ENCODE results near the gene EFR3B. TPM values are rescaled to one million over a fixed set of nuclear protein-coding genes. Genes with fewer than 3 reads are reported as not detected.

Gene EFR3B
- total RNA-seq, 1 donor from 2014 or later: 1.5 TPM

DNA sequence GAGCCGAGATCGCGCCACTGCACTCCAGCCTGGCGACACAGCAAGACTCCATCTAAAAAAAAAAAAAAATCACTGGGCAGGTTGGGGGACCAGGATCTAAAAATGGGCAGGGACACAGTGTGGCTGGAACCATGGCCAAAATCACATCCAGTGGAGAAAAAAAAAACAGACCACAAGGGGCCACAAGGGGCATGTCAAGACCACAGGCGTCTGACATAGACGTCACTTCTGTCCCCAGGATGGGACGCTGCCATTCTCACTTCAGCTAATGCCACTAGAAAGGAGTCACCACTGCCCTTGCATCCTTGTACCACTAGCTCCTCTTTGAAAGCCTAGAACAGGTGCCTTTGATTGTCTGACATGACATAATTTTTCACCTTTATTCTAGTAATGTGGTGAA lies 129.0 kb downstream of the EFR3B start:
- H3K9me3 ChIP-seq: no peaks in the 10 kb centered on the region
- peaks cover 14% of the 10 kb centered on the region for H3K4me1 ChIP-seq
- H3K27ac ChIP-seq: no peak overlapping the region
- peaks cover 4% of the 10 kb centered on the region for H3K27me3 ChIP-seq
- intact Hi-C loops (cut with DNase I): no loop called here
- H3K36me3 ChIP-seq: no peaks in the 10 kb centered on the region
- TF ChIP-seq POLR2AphosphoS5 (IDR thresholded peaks at IDR 0.05; ENCODE audit: insufficient read depth in 1 of 2, low read depth in 1 of 2) (no peak), POLR2A (IDR thresholded peaks at IDR 0.05) (no peak)
- TF ChIP-seq, protein P1, sequence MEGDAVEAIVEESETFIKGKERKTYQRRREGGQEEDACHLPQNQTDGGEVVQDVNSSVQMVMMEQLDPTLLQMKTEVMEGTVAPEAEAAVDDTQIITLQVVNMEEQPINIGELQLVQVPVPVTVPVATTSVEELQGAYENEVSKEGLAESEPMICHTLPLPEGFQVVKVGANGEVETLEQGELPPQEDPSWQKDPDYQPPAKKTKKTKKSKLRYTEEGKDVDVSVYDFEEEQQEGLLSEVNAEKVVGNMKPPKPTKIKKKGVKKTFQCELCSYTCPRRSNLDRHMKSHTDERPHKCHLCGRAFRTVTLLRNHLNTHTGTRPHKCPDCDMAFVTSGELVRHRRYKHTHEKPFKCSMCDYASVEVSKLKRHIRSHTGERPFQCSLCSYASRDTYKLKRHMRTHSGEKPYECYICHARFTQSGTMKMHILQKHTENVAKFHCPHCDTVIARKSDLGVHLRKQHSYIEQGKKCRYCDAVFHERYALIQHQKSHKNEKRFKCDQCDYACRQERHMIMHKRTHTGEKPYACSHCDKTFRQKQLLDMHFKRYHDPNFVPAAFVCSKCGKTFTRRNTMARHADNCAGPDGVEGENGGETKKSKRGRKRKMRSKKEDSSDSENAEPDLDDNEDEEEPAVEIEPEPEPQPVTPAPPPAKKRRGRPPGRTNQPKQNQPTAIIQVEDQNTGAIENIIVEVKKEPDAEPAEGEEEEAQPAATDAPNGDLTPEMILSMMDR (IDR thresholded peaks at IDR 0.05): no peak
- H3K4me3 ChIP-seq: no peak overlapping the region
- no peak for DNase-seq (ENCODE audit: extremely low spot score in 2 of 2)

DNA sequence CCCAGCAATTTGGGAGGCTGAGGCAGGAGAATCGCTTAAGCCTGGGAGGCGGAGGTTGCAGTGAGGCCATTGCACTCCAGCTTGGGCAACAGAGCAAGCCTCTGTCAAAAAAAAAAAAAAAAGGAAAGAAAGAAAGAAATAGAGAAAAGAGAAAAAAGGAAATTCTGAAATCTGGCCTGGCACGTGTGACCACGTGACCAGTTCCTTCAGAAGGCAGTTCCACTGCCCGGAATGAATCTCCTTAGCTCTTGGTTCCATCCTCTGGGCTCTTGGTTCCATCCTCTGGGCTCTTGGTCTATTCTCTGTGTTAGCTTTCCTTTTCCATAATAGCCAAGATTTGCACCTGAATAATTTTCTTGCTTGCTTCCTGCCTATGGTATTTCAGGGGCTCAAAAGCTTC lies 131.8 kb downstream of the EFR3B start:
- no peak overlapping the region for H3K27ac ChIP-seq
- no peak for DNase-seq (ENCODE audit: extremely low spot score in 2 of 2)
- no peaks in the 10 kb centered on the region for H3K9me3 ChIP-seq
- H3K27me3 ChIP-seq: peaks cover 4% of the 10 kb centered on the region
- H3K36me3 ChIP-seq: no peaks in the 10 kb centered on the region
- H3K4me1 ChIP-seq: peaks cover 3% of the 10 kb centered on the region
- intact Hi-C loops (cut with DNase I): no loop called here
- H3K4me3 ChIP-seq: no peak overlapping the region
- TF ChIP-seq, protein P1 (IDR thresholded peaks at IDR 0.05): no peak
- TF ChIP-seq POLR2A (IDR thresholded peaks at IDR 0.05): no peak
- TF ChIP-seq POLR2AphosphoS5 (IDR thresholded peaks at IDR 0.05; ENCODE audit: insufficient read depth in 1 of 2, low read depth in 1 of 2): no peak

DNA sequence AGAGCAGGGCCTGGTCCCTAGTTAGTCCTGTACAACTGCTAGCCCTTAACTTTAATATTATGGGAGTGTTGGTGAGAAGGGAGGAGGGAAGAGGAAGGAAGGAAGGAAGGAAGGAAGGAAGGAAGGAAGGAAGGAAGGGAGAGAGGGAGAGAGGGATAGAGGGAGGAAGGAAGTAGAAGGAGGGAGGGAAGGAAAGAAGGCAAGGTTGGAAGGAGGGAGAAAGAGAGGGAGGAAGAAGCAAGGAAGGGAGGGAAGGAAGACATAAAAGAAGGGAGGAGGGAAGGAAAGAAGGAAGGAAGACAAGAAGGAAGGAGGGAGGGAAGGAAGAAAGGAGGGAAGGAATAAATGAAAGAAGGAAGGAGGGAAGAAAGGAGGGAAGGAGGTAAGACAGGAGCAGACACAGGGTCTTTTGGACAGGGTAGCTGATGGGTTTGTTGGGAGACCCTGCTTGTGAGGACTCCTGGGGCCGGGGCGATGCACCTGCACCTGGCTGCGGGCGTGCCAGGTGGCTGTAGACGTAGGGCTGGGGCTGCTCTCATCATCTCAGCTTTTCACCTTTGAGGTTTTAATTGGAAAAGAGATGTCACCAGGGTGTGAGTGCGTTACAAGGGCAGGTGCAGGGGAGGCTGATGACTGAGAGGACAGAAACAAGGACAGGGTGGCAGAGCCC lies 132.5 kb downstream of the EFR3B start:
- TF ChIP-seq POLR2AphosphoS5 (IDR thresholded peaks at IDR 0.05; ENCODE audit: insufficient read depth in 1 of 2, low read depth in 1 of 2): no peak
- TF ChIP-seq, protein P1 (IDR thresholded peaks at IDR 0.05): no peak
- TF ChIP-seq POLR2A (IDR thresholded peaks at IDR 0.05): no peak
- Histone ChIP-seq H3K9me3 (no peaks in the 10 kb centered on the region), H3K4me1 (no peaks in the 10 kb centered on the region), H3K27me3 (peaks cover 2% of the 10 kb centered on the region), H3K36me3 (no peaks in the 10 kb centered on the region), H3K27ac (no peak overlapping the region), H3K4me3 (no peak overlapping the region)
- no peak for DNase-seq (ENCODE audit: extremely low spot score in 2 of 2)
- intact Hi-C loops (cut with DNase I): no loop called here

DNA sequence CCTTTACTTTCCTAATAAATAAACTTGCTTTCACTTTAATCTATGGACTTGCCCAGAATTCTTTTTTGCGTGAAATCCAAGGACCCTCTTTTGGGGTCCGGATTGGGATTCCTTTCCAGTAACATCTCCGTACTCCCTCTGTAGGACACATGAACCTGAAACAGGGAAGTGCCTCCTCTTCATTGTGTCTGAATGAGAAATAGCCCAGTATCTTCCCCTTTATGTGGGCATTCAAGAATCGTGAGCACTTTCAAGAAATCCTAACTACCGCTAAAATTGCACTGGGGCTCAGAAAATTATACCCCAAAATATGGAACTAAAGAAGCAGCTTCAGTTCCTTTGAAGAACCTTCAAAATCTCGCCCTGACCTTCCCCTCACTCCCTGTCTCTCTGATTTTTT lies 134.3 kb downstream of the EFR3B start:
- DNase-seq (ENCODE audit: extremely low spot score in 2 of 2): no peak
- Histone ChIP-seq H3K27ac (no peak overlapping the region), H3K9me3 (no peaks in the 10 kb centered on the region), H3K36me3 (no peaks in the 10 kb centered on the region), H3K4me1 (no peaks in the 10 kb centered on the region), H3K27me3 (no peaks in the 10 kb centered on the region), H3K4me3 (no peak overlapping the region)
- intact Hi-C loops (cut with DNase I): no loop called here
- no peak for TF ChIP-seq POLR2AphosphoS5 (IDR thresholded peaks at IDR 0.05; ENCODE audit: insufficient read depth in 1 of 2, low read depth in 1 of 2)
- TF ChIP-seq, protein P1 (IDR thresholded peaks at IDR 0.05): no peak
- TF ChIP-seq POLR2A (IDR thresholded peaks at IDR 0.05): no peak

GRCh38 chr2:25176541-25177181 lies 134.8 kb downstream of the EFR3B start:
- H3K27ac ChIP-seq: no peak overlapping the region
- no peak overlapping the region for H3K4me3 ChIP-seq
- intact Hi-C loops (cut with DNase I): no loop called here
- H3K4me1 ChIP-seq: no peaks in the 10 kb centered on the region
- no peaks in the 10 kb centered on the region for H3K9me3 ChIP-seq
- H3K36me3 ChIP-seq: no peaks in the 10 kb centered on the region
- no peaks in the 10 kb centered on the region for H3K27me3 ChIP-seq
- TF ChIP-seq POLR2A (IDR thresholded peaks at IDR 0.05) (no peak), POLR2AphosphoS5 (IDR thresholded peaks at IDR 0.05; ENCODE audit: insufficient read depth in 1 of 2, low read depth in 1 of 2) (no peak)
- TF ChIP-seq, protein P1 (IDR thresholded peaks at IDR 0.05): no peak
- no peak for DNase-seq (ENCODE audit: extremely low spot score in 2 of 2)
